GM18526 (cell line): Measurements from ENCODE around the gene TEKT5.

Source experiments
- POLR2A ChIP-seq: IDR thresholded peaks from 3 replicates; pipeline ENCODE4 v1.6.1; 2011; ENCODE audit not compliant: insufficient read length; ENCODE audit errors: extremely low read depth

The TEKT5 gene

GRCh38 chr16:10587622-10588021 lies 107.1 kb downstream of the TEKT5 start:
- TF ChIP-seq POLR2A, result no peak

DNA sequence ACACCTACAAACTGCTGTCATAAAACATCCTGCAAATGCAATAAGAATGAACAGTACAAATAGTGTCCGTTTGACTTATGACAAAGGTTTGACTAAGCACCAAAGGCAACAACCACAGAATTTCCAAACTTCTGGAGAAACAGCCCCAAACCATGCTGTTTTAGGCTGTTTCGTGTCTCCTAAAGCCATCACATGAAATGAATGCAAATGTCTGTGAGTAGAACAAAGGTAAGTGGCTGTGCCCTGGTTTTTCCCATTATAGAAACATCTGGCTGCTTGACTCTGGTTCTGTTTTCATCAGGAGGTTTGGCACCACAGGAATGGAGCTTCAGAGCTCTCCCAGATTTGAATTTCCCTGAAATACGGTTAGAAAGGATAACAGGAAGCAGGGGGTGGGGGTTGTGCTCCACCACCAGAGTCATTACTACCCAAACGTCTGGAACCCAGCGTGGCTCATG lies 109.7 kb downstream of the TEKT5 start:
- TF ChIP-seq POLR2A, result no peak

GRCh38 chr16:10583269-10583668 lies 111.5 kb downstream of the TEKT5 start:
- no peak for TF ChIP-seq POLR2A

- TF ChIP-seq POLR2A, result no peak
Observed at GRCh38 chr16:10581507-10581906, 113.2 kb downstream of the TEKT5 start.

DNA sequence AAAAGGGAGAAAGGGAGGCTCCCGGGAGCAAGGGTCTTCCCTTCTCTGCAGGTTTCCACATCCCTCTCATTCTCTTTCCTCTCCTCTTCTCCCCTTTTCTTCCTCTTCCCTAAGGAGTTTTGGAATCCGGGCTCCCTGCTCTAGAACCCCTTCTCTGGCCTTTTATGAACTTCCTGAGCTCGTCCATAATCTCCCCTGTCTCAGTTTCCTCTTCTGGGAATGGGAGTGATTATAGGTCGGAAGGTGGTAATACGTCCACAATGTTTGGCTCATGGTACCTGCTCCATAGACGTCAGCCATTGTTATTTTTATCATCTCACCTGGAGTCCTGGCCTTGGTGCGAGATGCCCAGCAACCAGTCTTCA lies 113.9 kb downstream of the TEKT5 start:
- no peak for TF ChIP-seq POLR2A

DNA sequence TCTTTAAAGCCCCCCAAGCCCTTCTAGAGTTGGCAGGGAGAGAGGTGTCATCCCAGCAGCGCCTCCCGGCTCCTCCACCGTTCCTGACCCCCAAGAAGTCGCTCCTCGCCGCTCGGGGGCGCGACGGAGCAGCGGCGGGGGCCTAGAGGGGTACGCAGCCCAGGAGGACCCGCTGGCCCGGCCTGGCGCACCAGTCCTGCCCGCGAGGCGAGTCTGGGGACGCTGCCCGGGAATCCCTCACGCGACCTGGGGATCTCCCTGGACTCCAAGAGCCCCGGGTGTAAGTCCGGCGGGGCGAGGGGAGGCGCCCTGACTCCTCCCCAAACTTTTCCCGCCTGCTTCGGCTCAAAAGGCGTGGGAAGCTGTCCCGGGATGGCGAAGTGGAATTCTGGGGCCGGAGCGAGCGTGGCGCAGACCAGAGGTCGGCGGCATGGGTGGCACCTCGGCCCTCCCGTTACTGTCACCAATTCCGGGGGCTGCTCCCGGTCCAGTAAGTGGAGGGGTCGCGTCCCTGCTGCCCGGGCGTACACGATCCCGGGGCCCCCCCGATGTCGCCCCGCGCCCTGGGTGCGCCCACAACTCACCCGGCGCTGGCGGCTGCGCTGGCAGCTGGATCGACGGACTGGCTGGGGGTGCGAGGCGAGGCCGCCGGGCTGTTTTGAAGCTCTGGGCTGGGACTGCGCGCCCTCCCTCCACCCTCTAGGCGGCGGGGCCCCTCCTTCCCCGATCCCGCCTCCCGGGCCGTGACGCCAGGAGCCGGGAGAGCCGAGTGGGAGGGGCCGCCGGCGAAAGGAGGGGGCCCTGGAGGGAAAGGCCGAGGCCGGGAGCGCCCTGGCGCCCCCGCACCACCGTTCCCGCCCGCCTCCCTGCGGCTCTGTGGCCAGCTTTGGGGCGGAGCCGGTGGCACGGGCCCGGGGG lies 114.5 kb downstream of the TEKT5 start, which contains the start of gene EMP2:
Gene EMP2 (minus strand): TSS at position 634 of the 918 bp plus-strand sequence. CDS start 32,981 bp downstream, outside the sequence.
- TF ChIP-seq POLR2A, result no peak

GRCh38 chr16:10579575-10579964 lies 115.2 kb downstream of the TEKT5 start:
- no peak for TF ChIP-seq POLR2A

DNA sequence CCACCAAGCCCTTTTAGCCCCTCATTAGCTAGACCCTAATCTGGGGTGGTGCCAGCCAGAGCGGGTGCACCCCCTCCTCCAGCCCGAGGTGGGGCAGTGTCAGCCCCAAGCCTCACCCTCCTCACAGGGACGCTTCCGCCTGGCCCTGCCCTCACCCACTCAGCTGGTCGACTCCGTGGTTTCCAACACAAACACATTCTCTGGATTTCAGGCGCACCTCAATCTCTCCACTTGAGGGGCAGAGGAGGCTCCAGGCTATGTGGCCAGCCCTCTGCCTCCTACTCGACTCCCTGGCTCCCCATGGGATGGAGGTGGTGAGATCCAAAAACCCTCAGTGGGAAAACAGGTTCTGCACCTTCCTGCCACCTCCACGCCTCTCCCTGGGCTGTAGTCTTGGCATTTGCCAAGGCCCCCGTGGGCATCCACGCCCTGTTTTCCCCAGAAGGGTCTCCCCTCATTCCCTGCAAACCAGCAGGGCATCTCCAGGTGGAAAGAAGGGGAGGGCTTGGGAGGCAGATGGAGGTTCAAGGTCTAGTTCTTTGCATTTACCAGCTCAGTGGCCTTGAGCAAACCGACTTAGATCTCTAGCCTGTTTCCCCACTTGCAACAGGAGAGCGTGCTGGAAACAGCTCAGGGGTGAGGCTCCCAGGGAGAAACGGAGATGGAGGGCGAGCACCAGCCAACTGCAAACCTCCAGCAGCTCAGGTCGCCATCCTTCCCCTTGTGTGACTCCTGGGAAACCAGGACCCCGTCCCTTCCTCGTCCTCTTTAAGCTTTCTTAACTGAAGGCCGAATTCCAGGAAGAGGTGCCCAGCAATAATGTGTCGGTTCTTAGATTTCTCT lies 116.0 kb downstream of the TEKT5 start:
- TF ChIP-seq POLR2A, result no peak
